Breast epithelium (tissue), 3 donors: Measurements from ENCODE around the gene KLRC2.

Source experiments
- POLR2A ChIP-seq: fragments of 450-650 bp; IDR thresholded peaks from one replicate; pipeline ENCODE4 v1.6.1; 2016; ENCODE audit warnings: antibody characterized with exemption, mild to moderate bottlenecking, moderate library complexity
- POLR2AphosphoS5 ChIP-seq, 3 donors: sonication (generic); formaldehyde crosslinking; IDR thresholded peaks; one replicate each; pipeline ENCODE4 v1.6.1; 2017; ENCODE audit warnings: antibody characterized with exemption in 3 of 3
- TF ChIP-seq, protein P1 (sequence below), 3 donors: fragments of 450-650 bp; IDR thresholded peaks; one replicate each; pipeline ENCODE4 v1.5.1; 2016 to 2017; ENCODE audit warnings: antibody characterized with exemption in 3 of 3, mild to moderate bottlenecking in 3 of 3, moderate library complexity in 3 of 3

GRCh38 chr12:10457760-10458159 lies 21.9 kb upstream of the KLRC2 start:
- TF ChIP-seq, protein P1, sequence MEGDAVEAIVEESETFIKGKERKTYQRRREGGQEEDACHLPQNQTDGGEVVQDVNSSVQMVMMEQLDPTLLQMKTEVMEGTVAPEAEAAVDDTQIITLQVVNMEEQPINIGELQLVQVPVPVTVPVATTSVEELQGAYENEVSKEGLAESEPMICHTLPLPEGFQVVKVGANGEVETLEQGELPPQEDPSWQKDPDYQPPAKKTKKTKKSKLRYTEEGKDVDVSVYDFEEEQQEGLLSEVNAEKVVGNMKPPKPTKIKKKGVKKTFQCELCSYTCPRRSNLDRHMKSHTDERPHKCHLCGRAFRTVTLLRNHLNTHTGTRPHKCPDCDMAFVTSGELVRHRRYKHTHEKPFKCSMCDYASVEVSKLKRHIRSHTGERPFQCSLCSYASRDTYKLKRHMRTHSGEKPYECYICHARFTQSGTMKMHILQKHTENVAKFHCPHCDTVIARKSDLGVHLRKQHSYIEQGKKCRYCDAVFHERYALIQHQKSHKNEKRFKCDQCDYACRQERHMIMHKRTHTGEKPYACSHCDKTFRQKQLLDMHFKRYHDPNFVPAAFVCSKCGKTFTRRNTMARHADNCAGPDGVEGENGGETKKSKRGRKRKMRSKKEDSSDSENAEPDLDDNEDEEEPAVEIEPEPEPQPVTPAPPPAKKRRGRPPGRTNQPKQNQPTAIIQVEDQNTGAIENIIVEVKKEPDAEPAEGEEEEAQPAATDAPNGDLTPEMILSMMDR (IDR thresholded peaks at IDR 0.05): no peak
- TF ChIP-seq POLR2A (no peak), POLR2AphosphoS5 (IDR thresholded peaks at IDR 0.05) (no peak)
